Measurements from ENCODE around the gene FRMD4A. TPM values are rescaled to one million over a fixed set of nuclear protein-coding genes. Genes with fewer than 3 reads are reported as not detected.

The FRMD4A gene
- total RNA-seq, 1 donor from 2014 or later = 28.2 TPM

DNA sequence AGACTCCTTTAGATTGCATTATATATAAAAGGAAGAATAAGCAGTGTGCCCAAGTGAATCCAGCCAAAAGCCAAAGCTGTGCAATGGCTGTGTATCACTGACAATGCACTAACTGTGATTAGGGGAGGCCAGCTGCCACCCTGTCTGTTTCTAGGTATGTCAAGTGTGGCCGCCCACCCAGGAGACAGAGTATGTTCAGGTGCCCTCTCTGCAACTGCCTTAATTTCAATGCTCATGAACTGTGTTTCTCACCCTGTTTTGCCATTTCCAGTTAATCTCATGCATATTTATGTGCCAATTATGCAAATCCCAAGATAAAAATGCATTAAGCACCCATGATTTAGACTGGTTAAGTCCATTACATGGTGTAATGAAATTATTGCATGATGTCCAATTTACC is 159.4 kb downstream of the FRMD4A start:
- no peaks in the 10 kb centered on the region for H3K36me3 ChIP-seq (ENCODE audit: control insufficient read depth, insufficient read depth, low read length)
- no peak for TF ChIP-seq CTCF (IDR thresholded peaks at IDR 0.05; ENCODE audit: insufficient read depth, low read length, poor library complexity, severe bottlenecking)
- peaks cover 4% of the 10 kb centered on the region for H3K27me3 ChIP-seq (ENCODE audit: control insufficient read depth, insufficient read depth, low read length)
- no peak for DNase-seq (ENCODE audit: low read depth)
- no peak overlapping the region for H3K4me3 ChIP-seq (ENCODE audit: low read depth, low read length)

- H3K4me3 ChIP-seq (ENCODE audit: low read depth, low read length) = no peak overlapping the region
- no peaks in the 10 kb centered on the region for H3K27me3 ChIP-seq (ENCODE audit: control insufficient read depth, insufficient read depth, low read length)
- DNase-seq (ENCODE audit: low read depth) = no peak
- no peak for TF ChIP-seq CTCF (IDR thresholded peaks at IDR 0.05; ENCODE audit: insufficient read depth, low read length, poor library complexity, severe bottlenecking)
- no peaks in the 10 kb centered on the region for H3K36me3 ChIP-seq (ENCODE audit: control insufficient read depth, insufficient read depth, low read length)
Measured at GRCh38 chr10:14163377-14164086, 167.2 kb downstream of the FRMD4A start.

DNA sequence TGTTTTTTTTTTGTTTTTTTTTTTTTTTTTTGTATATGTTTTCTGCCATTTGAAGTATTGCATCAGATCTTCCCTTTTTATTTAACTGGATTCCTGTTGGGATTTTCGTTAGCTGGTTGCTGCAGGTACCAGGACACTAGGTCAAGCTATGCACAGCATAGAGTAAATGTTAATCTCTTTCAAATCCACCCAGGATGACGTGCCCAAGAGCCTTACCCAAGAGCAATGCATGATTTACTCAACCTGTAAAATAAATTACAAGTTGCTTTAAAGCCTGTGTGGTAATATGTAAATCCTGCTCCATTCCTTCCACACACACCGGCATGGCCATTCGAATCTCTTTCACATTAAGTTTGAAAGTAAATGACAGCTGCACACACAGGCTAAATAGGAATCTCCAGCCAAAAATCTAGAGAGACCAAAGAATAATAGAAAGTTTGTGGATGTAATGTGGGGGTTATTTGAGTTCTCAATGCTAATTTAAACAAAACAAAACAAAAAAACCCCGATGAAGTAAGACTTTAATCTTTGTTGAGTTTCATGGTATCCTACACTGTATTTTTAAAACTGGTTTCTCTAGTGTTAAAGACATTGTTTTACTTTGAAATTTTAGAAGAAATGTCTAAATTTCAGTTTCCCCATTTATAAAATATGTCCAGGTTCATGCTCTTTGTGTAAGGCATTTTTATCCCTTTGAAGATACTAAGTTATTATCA is 167.9 kb downstream of the FRMD4A start:
- Histone ChIP-seq H3K4me3 (ENCODE audit: low read depth, low read length) (no peak overlapping the region), H3K36me3 (ENCODE audit: control insufficient read depth, insufficient read depth, low read length) (no peaks in the 10 kb centered on the region), H3K27me3 (ENCODE audit: control insufficient read depth, insufficient read depth, low read length) (no peaks in the 10 kb centered on the region)
- DNase-seq (ENCODE audit: low read depth) = no peak
- no peak for TF ChIP-seq CTCF (IDR thresholded peaks at IDR 0.05; ENCODE audit: insufficient read depth, low read length, poor library complexity, severe bottlenecking)

- Histone ChIP-seq H3K27me3 (ENCODE audit: control insufficient read depth, insufficient read depth, low read length) (no peaks in the 10 kb centered on the region), H3K4me3 (ENCODE audit: low read depth, low read length) (no peak overlapping the region), H3K36me3 (ENCODE audit: control insufficient read depth, insufficient read depth, low read length) (no peaks in the 10 kb centered on the region)
- no peak for DNase-seq (ENCODE audit: low read depth)
- TF ChIP-seq CTCF (IDR thresholded peaks at IDR 0.05; ENCODE audit: insufficient read depth, low read length, poor library complexity, severe bottlenecking) = no peak
Measured at GRCh38 chr10:14162061-14162460, 168.7 kb downstream of the FRMD4A start.

GRCh38 chr10:14160299-14160698 is 170.4 kb downstream of the FRMD4A start:
- Histone ChIP-seq H3K36me3 (ENCODE audit: control insufficient read depth, insufficient read depth, low read length) (no peaks in the 10 kb centered on the region), H3K27me3 (ENCODE audit: control insufficient read depth, insufficient read depth, low read length) (no peaks in the 10 kb centered on the region), H3K4me3 (ENCODE audit: low read depth, low read length) (no peak overlapping the region)
- TF ChIP-seq CTCF (IDR thresholded peaks at IDR 0.05; ENCODE audit: insufficient read depth, low read length, poor library complexity, severe bottlenecking) = no peak
- no peak for DNase-seq (ENCODE audit: low read depth)
